HG03280 (cell line): Measurements from ENCODE around the gene PLXDC2.

ENCODE experiments used
- ATAC-seq: cut with Tn5 transposase; IDR thresholded peaks from one replicate; pipeline ENCODE4 v1.9.1; 2021; ENCODE audit warnings: mild to moderate bottlenecking, moderate library complexity; ENCODE audit not compliant: unreplicated experiment

PLXDC2 gene

DNA sequence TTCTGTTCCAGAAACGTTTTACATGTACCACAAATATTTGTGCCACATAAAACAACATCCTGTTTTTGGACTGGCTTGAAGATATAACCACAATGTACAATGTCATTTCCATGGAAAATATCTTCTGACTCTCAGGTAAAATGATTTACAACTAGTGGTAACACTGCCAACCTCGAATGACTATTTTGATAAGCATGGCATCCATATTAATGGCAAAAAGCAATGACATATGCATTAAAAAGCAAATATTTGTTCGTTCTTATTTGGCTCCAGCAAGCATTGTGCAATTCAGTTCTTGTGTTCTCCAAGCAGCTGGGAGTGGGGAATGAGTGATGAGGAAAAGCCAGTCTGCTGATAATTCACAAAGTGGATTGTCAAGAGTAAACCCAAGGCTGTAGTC lies 289.0 kb downstream of the PLXDC2 start:
- no peak for ATAC-seq

DNA sequence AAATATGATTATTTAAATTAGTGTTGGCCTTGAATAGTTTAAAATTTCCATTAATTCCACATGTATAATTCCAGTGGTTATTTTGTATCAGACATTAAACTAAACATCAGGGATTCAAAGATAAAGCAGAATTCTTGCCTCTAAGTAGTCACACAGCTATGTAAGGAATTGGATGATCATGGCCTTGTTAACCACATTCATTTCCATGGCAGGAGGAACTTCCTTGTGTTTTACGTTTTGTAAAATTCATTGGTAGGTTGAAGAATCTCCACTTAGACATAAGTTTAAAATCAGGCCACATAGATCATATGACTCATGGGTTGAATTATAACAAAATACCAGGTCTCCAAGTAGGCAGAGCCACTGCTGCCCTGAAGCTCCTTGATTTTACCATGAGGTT lies 289.7 kb downstream of the PLXDC2 start:
- no peak for ATAC-seq

DNA sequence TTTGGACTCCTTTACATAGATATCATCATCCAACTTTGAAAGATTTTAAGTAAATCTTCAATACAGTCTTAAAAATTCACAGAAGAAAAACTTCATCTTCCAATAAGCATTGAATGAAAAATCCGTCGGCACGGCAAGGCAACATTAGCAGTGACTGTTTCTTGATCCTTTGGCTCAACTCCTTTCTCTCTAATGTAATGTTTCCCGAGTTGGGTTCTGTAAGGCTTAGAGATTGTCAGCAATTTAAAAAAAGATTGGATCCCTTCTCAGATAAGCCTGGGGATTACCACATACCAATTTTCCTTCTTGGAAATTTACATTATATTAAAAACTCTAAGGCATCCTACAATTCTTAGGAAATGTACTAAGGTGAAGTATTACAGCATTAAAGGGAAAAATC lies 291.8 kb downstream of the PLXDC2 start:
- no peak for ATAC-seq

GRCh38 chr10:20109613-20110012 lies 293.4 kb downstream of the PLXDC2 start:
- no peak for ATAC-seq

DNA sequence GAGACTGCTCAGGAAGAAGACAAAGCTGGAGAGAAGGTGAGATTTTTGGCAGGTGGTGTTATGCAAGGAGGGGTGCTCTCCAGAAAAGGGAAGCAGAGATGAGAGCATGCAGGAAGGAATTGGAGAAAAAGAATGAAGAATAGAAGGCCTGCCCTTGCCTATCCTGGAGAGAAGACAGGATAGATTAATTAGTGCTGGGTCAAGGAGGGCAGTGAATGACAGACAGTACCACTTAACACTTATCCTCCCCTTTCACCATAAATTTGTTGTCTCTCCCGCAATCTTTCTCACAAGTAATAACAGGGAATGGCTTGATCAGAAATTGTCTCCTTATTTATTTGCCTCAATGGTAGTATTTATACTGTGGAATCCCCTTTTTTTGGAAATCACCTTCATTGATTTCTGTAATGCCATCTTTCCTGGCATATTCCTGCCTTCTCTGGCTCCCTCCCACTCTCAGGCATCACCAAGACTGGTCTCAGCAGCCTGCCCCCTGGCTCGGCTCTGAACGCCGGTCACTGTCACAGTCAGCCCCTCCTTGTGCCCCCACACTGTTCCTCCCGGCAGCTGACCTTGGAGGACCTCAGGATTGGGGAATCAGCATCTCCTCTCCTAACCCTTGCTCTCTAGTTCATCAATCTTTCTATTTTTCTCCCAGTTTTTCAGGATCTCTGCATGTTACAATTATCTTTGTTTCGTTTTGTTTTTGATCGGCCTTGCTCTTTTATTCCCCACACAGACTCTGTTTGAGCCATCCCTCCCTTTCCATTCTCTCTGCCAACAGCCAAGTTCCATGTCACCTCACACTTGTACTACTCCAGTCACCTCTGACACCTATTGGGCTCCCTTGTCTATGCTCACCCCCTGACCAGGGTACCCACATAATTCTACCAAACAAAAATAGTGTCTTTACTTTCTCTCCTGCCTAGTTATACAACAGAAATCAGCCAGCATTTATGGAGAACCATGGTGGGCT lies 294.2 kb downstream of the PLXDC2 start:
- no peak for ATAC-seq

DNA sequence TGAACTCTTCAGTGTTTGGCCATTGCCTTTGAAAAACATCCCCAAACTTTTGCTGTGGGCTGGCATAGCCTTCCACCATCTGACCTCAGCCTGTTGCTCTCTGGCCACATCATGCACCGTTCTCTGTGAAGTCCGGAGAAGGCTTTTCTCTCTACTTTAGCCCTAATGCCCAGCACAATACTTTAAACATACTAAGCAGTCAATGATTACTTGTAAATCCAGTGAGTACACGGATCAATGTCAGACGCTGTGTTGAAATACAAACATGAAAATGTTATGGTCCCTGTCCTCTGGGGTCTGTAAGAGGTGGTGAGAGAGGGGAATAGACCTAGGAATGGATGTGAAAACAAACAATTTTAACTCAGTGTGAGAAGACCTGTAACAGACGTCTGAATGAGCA lies 297.9 kb downstream of the PLXDC2 start:
- ATAC-seq: no peak

DNA sequence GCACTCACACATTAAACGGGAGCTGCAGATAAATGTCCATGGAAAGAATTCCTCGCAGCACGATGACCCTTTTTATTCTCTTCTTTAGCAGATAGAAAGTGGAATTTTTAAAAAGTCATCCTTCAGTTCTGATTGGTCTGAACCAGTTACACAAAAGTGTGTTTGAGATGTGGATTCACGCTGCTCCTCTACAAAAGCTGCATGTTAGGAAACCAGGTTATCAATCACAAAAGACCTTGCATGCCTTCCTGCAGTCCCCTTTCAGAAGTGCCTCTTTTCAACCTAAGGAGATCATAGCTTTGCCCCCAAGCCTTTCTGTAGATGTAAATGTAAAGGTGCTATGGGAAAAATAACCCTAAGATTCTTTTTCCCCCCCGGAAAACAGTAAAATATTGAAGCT lies 299.7 kb downstream of the PLXDC2 start:
- ATAC-seq: no peak

DNA sequence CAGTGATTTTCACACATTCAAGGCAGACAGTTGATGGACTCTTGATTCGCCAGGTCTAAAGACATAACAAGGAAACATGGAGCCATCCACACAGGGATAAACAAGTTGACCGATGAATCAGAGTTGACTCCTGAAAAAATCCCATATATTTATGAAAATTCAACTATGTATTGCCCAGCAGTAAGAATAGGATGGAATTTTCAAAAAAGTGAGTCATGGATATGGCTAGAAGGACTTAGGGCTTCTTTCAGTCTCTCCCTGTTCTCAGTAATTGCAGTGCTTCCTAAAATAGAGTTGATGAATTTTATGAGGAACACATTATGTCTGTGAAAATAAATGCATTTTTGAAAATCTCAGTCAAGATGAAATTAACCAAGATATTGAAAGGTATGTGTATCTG lies 301.2 kb downstream of the PLXDC2 start:
- no peak for ATAC-seq

DNA sequence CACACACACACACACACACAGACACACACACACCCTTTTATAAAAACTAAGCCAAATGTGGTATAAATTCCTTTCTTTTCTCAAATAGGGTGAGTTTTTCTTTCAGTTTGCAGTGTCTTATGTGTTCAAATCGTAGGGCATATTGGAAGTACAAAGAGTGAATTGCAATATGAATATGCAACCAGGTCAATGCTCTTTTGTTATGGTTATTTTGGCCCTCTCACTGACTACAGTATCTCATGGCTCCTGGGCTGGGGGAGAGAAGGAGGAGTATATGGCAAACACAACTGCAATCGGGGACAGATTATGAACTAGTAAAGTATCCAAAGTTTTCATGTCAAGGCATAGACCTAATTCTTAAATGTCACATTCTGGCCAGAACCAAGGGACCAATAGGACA lies 301.9 kb downstream of the PLXDC2 start:
- ATAC-seq: no peak

DNA sequence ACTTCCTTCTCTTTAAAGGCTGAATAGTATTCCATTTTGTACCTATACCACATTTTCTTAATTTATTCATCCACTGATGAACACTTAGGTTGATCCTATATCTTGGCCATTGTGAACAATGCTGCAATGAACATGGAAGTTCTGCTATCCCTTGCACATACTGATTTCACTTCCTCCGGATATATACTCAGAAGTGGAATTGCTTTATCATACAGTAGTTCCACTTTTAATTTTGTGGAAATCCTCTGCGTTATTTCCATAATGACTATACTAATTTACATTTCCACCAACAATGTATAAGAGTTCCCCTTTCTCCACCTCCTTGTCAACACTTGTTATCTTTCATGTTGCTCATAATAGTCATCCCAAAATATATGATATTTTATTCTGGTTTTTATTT lies 312.6 kb downstream of the PLXDC2 start:
- ATAC-seq: no peak

DNA sequence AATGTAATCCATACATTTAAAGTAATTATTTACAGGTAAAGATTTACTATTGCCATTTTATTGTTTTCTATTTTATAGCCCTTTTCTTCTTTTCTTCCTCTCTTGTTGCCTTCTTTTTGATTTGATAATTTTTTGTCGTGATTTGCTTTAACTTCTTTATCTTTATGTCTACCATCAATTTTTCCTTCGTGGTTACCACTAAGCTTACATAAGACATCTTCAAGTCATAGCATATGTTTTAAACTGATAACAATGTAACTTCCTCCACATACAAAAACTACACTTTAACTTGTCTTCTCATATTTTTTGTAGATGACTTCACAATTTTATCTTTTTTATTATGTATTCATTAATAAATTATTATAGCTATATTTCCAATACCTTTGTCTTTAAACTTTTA lies 316.6 kb downstream of the PLXDC2 start:
- no peak for ATAC-seq

GRCh38 chr10:20133669-20134189 lies 317.5 kb downstream of the PLXDC2 start:
- no peak for ATAC-seq

DNA sequence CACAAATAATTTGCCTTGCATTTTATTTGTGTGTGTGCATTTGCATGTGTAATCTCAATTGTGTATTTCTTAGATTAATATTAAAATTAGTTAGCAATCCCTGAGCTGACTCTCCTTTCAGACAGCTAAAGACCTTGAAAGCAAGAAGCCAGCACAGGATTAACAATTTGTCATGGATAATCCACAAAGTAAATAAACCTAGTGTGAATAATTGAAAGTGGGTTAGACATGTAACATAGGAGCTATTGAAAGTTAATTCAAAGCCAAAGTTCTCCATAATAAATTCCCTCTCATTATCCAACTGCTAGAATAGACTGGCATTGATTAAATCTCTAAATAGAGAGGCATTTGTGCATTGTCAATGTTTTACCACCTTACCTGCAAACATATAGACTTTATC lies 326.1 kb downstream of the PLXDC2 start:
- ATAC-seq: no peak

GRCh38 chr10:20144268-20144667 lies 328.0 kb downstream of the PLXDC2 start:
- ATAC-seq: no peak

DNA sequence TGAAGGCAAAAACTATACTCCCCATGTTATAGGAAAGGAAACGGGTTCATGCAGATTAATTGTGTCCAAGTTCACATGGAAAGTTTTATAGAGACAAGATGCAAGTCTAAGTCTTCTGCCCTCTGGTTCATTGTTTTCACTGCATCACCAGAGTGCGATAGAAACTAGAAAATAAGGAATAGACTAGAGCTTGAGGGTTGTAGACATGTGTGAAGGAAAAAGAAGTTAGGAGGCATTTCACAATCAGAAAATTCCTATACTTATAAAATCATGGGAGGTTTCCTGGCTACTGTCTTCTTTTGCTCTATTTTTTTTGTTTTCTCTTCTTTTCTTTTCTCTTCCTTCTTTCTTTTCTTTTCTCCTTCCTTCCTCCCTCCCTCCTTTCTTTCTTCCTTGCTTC lies 329.8 kb downstream of the PLXDC2 start:
- ATAC-seq: no peak

DNA sequence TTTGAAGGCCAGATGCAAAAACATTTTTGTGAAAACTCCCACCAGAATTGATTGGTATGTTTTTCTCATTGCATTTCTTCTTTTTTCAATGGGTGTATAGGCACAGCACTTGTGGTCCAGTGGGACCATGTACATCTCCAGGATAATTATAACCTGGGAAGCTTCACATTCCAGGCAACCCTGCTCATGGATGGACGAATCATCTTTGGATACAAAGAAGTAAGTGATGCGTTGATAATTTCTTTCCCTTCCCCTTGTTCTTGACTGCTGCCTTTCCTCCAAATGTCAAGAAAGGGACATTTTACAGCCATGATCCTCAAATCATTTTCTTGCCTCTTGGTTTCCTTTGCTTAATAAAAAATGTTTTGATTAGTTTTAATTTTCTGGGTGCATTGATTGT lies 331.5 kb downstream of the PLXDC2 start:
- no peak for ATAC-seq

DNA sequence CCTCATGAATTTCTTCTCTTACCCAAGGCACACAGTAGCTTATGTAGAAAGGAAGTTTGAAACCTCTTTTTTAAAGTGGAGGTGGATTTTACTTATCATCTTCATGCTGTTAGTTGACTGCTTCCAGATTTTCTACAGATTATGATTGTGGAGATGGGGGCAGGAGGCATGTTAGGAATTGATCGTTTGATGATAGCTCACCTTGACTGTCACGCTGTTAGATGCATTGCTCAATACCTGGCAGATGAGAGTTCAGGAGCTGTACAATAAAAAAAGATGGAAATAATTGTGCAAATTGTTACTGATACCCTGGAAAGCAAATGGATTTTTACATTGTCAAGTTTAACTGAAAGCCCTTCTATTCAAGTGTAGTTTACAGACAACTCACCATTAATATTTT lies 340.3 kb downstream of the PLXDC2 start:
- ATAC-seq: no peak

DNA sequence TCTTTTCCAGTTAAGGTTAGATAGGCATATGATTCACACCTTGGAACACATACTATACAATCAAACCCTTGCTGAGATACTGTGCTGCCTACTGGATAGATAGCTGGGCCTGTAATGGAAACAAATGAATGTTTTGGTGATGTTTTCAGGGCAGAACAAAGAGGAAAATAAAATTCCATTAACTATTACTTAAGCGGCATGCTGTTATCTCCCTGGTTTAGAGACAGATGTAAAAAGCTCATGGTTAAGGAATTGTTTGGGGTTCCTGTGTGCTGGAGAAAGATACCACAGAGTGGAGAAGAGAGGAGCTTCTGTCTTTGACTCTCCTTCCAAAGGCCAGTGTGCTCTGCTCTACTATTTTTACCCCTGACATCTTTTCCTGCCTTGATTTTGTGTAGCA lies 341.1 kb downstream of the PLXDC2 start:
- ATAC-seq: no peak

GRCh38 chr10:20158086-20158485 lies 341.9 kb downstream of the PLXDC2 start:
- no peak for ATAC-seq

DNA sequence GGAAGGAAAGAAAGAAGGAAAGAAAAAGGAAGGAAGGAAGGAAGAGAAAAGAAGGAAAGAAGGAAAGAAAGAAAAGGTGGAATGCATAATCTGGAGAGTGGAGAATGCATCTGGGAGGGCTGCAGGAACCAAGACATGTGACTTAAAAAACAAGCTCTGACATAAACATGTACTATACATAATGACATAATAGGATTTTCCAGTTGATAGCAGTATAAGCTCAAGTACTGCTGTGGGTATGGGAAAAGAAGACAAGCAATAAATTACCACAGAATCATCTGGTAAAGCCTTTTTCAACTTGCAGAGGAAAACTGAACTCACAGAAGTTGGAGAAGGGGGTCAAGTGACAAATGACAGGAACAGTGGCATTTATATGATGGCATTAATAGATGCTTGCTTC lies 345.9 kb downstream of the PLXDC2 start:
- no peak for ATAC-seq

GRCh38 chr10:20166096-20166675 lies 350.0 kb downstream of the PLXDC2 start:
- ATAC-seq: no peak

GRCh38 chr10:20170661-20171060 lies 354.4 kb downstream of the PLXDC2 start:
- ATAC-seq: no peak
